Neural progenitor cell (in vitro differentiated cells): ENCODE data around the gene TEDC1. TPM values are rescaled to one million over a fixed set of nuclear protein-coding genes. Genes with fewer than 3 reads are reported as not detected.

ENCODE experiments used
- DNase-seq: peaks from one replicate; pipeline ENCODE4 v3.0.0-alpha.2; 2016; ENCODE audit warnings: low spot score
- H2AFZ ChIP-seq: fragments of 200-600 bp; sonication (generic); replicated peaks from 2 replicates; pipeline ENCODE4 v1.6.1; 2016; ENCODE audit warnings: antibody characterized with exemption
- H3F3A ChIP-seq: fragments of 200-600 bp; sonication (generic); 2 replicates; pipeline ENCODE4 v1.6.1; 2016; ENCODE audit warnings: antibody characterized with exemption, low read depth
- H3K27ac ChIP-seq: fragments of 200-600 bp; sonication (generic); 2 replicates; pipeline ENCODE4 v1.5.1; 2016; ENCODE audit warnings: mild to moderate bottlenecking
- H3K27me3 ChIP-seq: fragments of 200-600 bp; sonication (generic); 2 replicates; pipeline ENCODE4 v1.6.1; 2016; ENCODE audit warnings: mild to moderate bottlenecking, moderate library complexity
- H3K36me3 ChIP-seq: fragments of 200-600 bp; sonication (generic); 2 replicates; pipeline ENCODE4 v1.5.1; 2016
- H3K4me1 ChIP-seq: fragments of 200-600 bp; sonication (generic); 2 replicates; pipeline ENCODE4 v1.6.1; 2016; ENCODE audit warnings: mixed run types
- H3K4me2 ChIP-seq: fragments of 200-600 bp; sonication (generic); 2 replicates; pipeline ENCODE4 v1.6.1; 2016
- H3K4me3 ChIP-seq: fragments of 200-600 bp; sonication (generic); 2 replicates; pipeline ENCODE4 v1.5.1; 2016
- H3K79me2 ChIP-seq: fragments of 200-600 bp; sonication (generic); 2 replicates; pipeline ENCODE4 v1.6.1; 2016; ENCODE audit warnings: low read depth
- H3K9ac ChIP-seq: fragments of 200-600 bp; sonication (generic); 2 replicates; pipeline ENCODE4 v1.6.1; 2016
- H3K9me3 ChIP-seq: fragments of 200-600 bp; sonication (generic); 2 replicates; pipeline ENCODE4 v1.5.1; 2016; ENCODE audit warnings: low read depth
- H4K20me1 ChIP-seq: fragments of 200-600 bp; sonication (generic); 2 replicates; pipeline ENCODE4 v1.6.1; 2016; ENCODE audit warnings: low read depth
- H3K27ac Mint-ChIP-seq: 3 replicates; pipeline ENCODE4 v1.8.0; 2021; ENCODE audit warnings: mixed read lengths
- H3K27me3 Mint-ChIP-seq: 2 replicates; pipeline ENCODE4 v1.8.0; 2022; ENCODE audit warnings: low read depth, mild to moderate bottlenecking, inconsistent platforms, moderate library complexity, mixed read lengths; ENCODE audit not compliant: insufficient read depth
- H3K36me3 Mint-ChIP-seq: 3 replicates; pipeline ENCODE4 v1.8.0; 2021; ENCODE audit warnings: mixed read lengths
- H3K4me1 Mint-ChIP-seq: 3 replicates; pipeline ENCODE4 v1.8.0; 2021; ENCODE audit warnings: mixed read lengths
- H3K4me3 Mint-ChIP-seq: 3 replicates; pipeline ENCODE4 v1.8.0; 2021; ENCODE audit warnings: mild to moderate bottlenecking, moderate library complexity, mixed read lengths
- H3K9me3 Mint-ChIP-seq: 3 replicates; pipeline ENCODE4 v1.8.0; 2020; ENCODE audit warnings: mixed read lengths
- EZH2 ChIP-seq: fragments of 200-600 bp; sonication (generic); IDR thresholded peaks from 2 replicates; pipeline ENCODE4 v1.6.1; 2017; ENCODE audit warnings: antibody characterized with exemption, mild to moderate bottlenecking, moderate library complexity
- EZH2phosphoT487 ChIP-seq: fragments of 200-600 bp; sonication (generic); IDR thresholded peaks from 2 replicates; pipeline ENCODE4 v1.6.1; 2017; ENCODE audit warnings: antibody characterized with exemption
- total RNA-seq: library from RNA; depleted of rRNA; stranded (reverse); fragments of >200 nt; gene quantifications from 2 replicates; pipeline ENCODE4 v1.2.3, GENCODE V29; 2015; ENCODE audit warnings: low replicate concordance
- TF ChIP-seq, protein P1 (sequence below): fragments of 200-600 bp; sonication (generic); IDR thresholded peaks from 2 replicates; pipeline ENCODE4 v1.5.1; 2017; ENCODE audit warnings: antibody characterized with exemption, mild to moderate bottlenecking

The TEDC1 gene
- total RNA-seq, 1 donor from 2014 or later: 3.6 TPM

GRCh38 chr14:105482486-105483110, 8.4 kb upstream of the TEDC1 start:
- Histone ChIP-seq H3K4me2 (no peak overlapping the region), H2AFZ (no peak overlapping the region), H3K79me2 (no peaks in the 10 kb centered on the region), H3K9ac (no peak overlapping the region), H4K20me1 (peaks cover 32% of the 10 kb centered on the region), H3K4me3 (no peak overlapping the region), H3K4me1 (peaks cover 39% of the 10 kb centered on the region), H3K36me3 (no peaks in the 10 kb centered on the region), H3K27me3 (peaks cover 93% of the 10 kb centered on the region), H3K9me3 (no peaks in the 10 kb centered on the region), H3F3A (peaks cover 7% of the 10 kb centered on the region), H3K27ac (no peak overlapping the region)
- H3K9me3 Mint-ChIP-seq: no peaks in the 10 kb centered on the region
- H3K4me1 Mint-ChIP-seq: peaks cover 37% of the 10 kb centered on the region
- no peak for DNase-seq
- H3K27ac Mint-ChIP-seq: peak overlapping the region; percentile 86
- peak overlapping the region; percentile 46 for H3K4me3 Mint-ChIP-seq
- H3K36me3 Mint-ChIP-seq: no peaks in the 10 kb centered on the region
- TF ChIP-seq EZH2 (no peak), EZH2phosphoT487 (no peak)
- TF ChIP-seq, protein P1, sequence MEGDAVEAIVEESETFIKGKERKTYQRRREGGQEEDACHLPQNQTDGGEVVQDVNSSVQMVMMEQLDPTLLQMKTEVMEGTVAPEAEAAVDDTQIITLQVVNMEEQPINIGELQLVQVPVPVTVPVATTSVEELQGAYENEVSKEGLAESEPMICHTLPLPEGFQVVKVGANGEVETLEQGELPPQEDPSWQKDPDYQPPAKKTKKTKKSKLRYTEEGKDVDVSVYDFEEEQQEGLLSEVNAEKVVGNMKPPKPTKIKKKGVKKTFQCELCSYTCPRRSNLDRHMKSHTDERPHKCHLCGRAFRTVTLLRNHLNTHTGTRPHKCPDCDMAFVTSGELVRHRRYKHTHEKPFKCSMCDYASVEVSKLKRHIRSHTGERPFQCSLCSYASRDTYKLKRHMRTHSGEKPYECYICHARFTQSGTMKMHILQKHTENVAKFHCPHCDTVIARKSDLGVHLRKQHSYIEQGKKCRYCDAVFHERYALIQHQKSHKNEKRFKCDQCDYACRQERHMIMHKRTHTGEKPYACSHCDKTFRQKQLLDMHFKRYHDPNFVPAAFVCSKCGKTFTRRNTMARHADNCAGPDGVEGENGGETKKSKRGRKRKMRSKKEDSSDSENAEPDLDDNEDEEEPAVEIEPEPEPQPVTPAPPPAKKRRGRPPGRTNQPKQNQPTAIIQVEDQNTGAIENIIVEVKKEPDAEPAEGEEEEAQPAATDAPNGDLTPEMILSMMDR: no peak
- peaks cover 14% of the 10 kb centered on the region for H3K27me3 Mint-ChIP-seq

DNA sequence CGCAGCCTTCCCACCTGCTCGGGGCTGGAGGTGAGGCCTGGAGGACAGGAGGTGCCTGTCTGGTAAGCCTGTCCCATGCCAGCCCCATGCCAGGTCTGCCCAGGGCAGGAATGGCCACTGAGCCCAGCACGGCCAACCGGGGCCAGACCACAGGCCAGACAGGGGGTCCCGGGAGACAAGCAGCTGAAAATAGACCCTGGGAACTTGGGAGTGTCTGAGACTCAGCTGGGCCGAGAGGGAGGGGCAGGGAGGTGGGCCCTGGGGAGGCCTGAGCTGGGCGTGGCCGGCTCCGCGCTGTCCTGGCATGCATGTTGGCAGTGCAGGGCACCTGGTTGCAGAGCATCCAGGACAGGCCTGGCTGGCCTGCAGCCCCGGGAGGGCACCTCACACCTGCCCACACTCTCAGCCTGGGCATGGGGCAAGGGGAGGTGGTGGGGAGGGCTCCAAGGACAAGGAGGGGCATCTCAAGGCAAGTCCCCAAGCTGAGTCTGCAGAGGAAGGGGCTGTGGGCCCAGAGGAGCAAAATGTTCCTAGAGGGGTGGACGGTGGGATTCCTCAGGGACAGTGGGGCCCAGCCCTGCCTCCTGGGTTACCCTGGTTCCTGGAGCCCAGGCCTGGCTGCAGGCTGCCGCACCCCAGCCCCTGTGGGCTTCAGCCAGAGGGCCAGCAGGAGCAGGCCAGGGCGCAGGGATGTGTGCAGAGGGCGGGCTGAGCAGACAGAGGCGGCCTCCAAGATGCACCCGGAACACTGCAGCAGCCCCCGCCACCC, 7.6 kb upstream of the TEDC1 start:
- Histone ChIP-seq H3K27me3 (peaks cover 93% of the 10 kb centered on the region), H3K4me3 (no peak overlapping the region), H3K4me1 (peaks cover 36% of the 10 kb centered on the region), H3K9ac (no peak overlapping the region), H3F3A (peaks cover 8% of the 10 kb centered on the region), H3K9me3 (no peaks in the 10 kb centered on the region), H2AFZ (no peak overlapping the region), H3K27ac (no peak overlapping the region), H3K79me2 (no peaks in the 10 kb centered on the region), H3K36me3 (no peaks in the 10 kb centered on the region), H4K20me1 (peaks cover 26% of the 10 kb centered on the region), H3K4me2 (no peak overlapping the region)
- no peak overlapping the region for H3K4me3 Mint-ChIP-seq
- H3K27ac Mint-ChIP-seq: no peak overlapping the region
- peaks cover 42% of the 10 kb centered on the region for H3K4me1 Mint-ChIP-seq
- DNase-seq: no peak
- H3K36me3 Mint-ChIP-seq: no peaks in the 10 kb centered on the region
- H3K27me3 Mint-ChIP-seq: peaks cover 18% of the 10 kb centered on the region
- TF ChIP-seq EZH2phosphoT487 (no peak), EZH2 (no peak)
- TF ChIP-seq, protein P1: no peak
- no peaks in the 10 kb centered on the region for H3K9me3 Mint-ChIP-seq

DNA sequence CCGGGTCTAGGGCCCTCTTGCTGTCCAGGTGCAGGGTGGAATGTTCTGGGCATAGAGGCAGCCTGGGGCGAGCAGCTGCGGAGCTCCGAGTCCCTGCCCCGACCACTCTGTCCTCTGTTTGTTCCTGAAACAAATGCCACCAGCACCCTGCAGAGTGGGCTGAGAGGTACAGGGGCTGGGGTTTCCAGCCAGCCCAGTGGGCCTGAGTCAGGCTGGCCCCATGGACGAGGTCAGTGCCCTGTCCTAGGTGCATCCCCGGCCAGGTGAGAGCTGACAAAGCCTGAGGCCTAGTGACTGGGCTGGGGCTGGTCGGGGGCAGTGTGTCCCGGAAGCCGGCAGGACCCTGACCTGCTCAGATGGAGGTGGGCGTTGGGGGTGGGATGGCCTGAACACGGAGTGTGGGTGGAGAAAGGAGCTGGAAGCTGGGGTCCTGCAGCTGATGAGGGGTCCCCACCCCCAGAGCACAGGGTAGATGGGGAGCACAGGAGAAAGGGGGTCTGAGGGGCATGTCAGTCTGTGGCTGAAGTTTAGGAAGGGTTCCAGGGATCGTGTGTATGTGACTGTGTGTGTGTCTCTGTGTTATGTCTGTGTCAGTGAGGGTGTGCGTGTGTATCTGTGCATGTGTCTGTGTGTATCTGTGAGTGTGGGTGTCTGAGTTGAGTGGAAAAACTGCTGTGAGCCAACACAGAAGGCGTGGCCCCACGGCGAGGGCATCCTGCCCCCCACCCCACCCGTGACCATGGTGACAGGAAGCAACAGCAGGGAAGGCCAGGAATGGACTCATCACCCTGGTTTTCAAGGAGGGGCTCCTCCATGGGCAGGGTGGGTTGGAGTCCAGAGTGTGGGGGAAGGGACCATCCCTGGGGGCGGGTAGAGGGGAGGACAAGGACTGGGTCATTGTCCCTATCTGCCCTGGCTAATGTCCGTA, 6.7 kb upstream of the TEDC1 start:
- H3K79me2 ChIP-seq: no peaks in the 10 kb centered on the region
- no peaks in the 10 kb centered on the region for H3K9me3 Mint-ChIP-seq
- H3K27ac Mint-ChIP-seq: peak overlapping the region; percentile 20
- H3K36me3 ChIP-seq: no peaks in the 10 kb centered on the region
- H3K27me3 ChIP-seq: peaks cover 85% of the 10 kb centered on the region
- no peak overlapping the region for H3K9ac ChIP-seq
- H3K4me1 ChIP-seq: peaks cover 35% of the 10 kb centered on the region
- peak overlapping the region; percentile 6 for H3K4me3 Mint-ChIP-seq
- no peak overlapping the region for H3K4me2 ChIP-seq
- peaks cover 18% of the 10 kb centered on the region for H3K27me3 Mint-ChIP-seq
- peaks cover 14% of the 10 kb centered on the region for H3F3A ChIP-seq
- peaks cover 25% of the 10 kb centered on the region for H4K20me1 ChIP-seq
- DNase-seq: peak; percentile 45
- TF ChIP-seq, protein P1: no peak
- TF ChIP-seq EZH2 (no peak), EZH2phosphoT487 (no peak)
- peaks cover 47% of the 10 kb centered on the region for H3K4me1 Mint-ChIP-seq
- no peak overlapping the region for H2AFZ ChIP-seq
- H3K4me3 ChIP-seq: no peak overlapping the region
- no peaks in the 10 kb centered on the region for H3K9me3 ChIP-seq
- H3K27ac ChIP-seq: no peak overlapping the region
- H3K36me3 Mint-ChIP-seq: no peaks in the 10 kb centered on the region
